ENCODE data around the gene PITPNM3.
"Not testable (repeated sequence)": the region's sequence is repeated elsewhere in the genome, so short reads cannot be mapped to it uniquely, and the experiment has no call there.

PITPNM3 gene

DNA sequence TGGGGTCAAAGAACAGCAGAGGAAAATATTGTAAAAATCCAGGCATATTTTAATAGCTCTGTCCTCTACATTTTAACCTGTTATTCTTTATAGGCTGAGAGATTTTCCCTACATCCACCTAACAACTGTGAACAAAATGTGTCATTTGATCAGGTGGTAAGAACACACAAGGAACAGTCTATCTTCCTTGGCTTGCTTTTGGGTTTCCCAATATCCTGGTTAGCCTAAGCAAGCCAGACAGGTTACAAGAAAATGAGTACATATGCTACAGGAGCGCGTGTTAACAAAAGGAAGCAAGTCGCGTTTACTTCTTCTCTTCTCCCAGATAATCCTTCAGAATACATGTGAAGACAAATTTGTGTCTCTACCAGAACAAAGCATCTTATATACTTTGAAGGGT is 31.0 kb upstream of the PITPNM3 start:
- no peak for ATAC-seq (replicated peaks)
- DNase-seq = no peak
- H3K9me3 Mint-ChIP-seq = peaks cover 10 to 14% of the 10 kb centered on the region in 2 donors
- no peaks in the 10 kb centered on the region for H3K27me3 Mint-ChIP-seq
- no peak overlapping the region for H3K4me3 Mint-ChIP-seq
- no peak overlapping the region for H3K27ac Mint-ChIP-seq
- peaks cover 76 to 79% of the 10 kb centered on the region in 2 donors for H3K36me3 Mint-ChIP-seq
- peaks cover 0 to 5% of the 10 kb centered on the region in 2 donors for H3K4me1 Mint-ChIP-seq

DNA sequence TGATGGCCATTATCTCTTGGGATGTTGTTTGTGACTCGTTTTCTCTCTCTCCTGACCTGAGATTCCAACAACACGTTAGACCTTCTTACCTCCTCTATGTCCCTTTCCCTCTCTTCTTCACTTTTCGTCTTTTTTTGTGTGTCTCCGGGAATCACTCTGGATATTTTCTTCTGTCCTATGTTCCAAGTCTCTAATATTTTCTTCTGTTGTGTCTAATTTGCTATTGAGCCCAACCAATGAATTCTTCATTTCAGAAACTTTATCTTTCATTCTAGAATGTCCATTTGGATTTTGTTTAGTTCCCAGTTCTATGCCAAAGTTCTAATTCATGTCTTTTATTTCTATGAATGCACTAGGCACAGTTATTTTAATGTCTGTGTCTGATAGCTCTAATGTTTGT is 27.1 kb upstream of the PITPNM3 start:
- H3K4me3 Mint-ChIP-seq = no peak overlapping the region
- ATAC-seq (replicated peaks) (no peak), DNase-seq (no peak)
- H3K9me3 Mint-ChIP-seq = peaks cover 10 to 14% of the 10 kb centered on the region in 2 donors
- no peaks in the 10 kb centered on the region for H3K27me3 Mint-ChIP-seq
- H3K4me1 Mint-ChIP-seq = no peaks in the 10 kb centered on the region
- no peak overlapping the region for H3K27ac Mint-ChIP-seq
- H3K36me3 Mint-ChIP-seq = peaks cover 60 to 64% of the 10 kb centered on the region in 2 donors

DNA sequence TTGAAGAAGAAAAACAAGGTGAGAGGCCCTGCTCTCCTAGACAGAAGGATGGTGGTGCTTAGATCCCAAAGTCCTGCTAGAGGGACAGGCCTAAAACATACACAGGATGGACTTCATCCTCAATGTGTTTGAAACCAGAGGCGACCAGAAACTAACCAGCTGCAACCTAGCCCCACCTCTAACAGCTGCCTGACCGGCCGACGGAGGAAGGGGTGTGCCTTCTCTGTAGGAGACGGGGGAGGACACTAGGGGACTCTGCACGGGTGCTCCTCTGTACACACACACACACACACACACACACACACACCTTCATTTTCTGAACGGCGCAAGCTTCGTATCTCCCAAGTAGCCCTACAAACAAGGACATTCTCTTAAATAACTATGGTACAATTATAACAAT is 24.3 kb upstream of the PITPNM3 start:
- DNase-seq (no peak), ATAC-seq (replicated peaks) (no peak)
- Mint-ChIP-seq H3K9me3 (peaks cover 8 to 9% of the 10 kb centered on the region in 2 donors), H3K4me3 (no peak overlapping the region), H3K27me3 (no peaks in the 10 kb centered on the region), H3K4me1 (peaks cover 13% of the 10 kb centered on the region in 2 donors), H3K36me3 (peaks cover 63 to 64% of the 10 kb centered on the region in 2 donors), H3K27ac (no peak overlapping the region)

DNA sequence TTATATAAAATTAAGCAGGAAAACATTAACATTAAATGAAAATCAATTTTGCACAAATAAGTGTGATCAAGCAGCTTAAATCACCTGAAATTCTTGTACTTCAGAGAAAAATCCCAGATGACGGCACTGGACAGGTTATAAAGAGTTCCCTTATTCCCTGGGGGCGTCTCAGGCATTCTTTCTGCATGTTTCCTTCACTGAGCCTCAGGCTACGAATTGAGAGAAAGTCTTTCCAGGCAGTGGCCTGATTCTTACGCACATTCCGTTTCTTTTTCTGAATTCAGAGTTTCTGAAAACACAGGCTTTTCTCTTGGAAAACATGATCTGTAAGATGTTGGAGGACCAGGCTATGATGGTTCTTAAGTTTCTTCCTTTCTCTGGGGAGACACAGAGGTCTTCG is 22.1 kb upstream of the PITPNM3 start:
- Mint-ChIP-seq H3K4me1 (peaks cover 28 to 30% of the 10 kb centered on the region in 2 donors), H3K27me3 (no peaks in the 10 kb centered on the region), H3K36me3 (peaks cover 49 to 52% of the 10 kb centered on the region in 2 donors), H3K9me3 (peaks cover 3 to 6% of the 10 kb centered on the region in 2 donors), H3K27ac (no peak overlapping the region), H3K4me3 (no peak overlapping the region)
- ATAC-seq (replicated peaks) (no peak), DNase-seq (no peak)

DNA sequence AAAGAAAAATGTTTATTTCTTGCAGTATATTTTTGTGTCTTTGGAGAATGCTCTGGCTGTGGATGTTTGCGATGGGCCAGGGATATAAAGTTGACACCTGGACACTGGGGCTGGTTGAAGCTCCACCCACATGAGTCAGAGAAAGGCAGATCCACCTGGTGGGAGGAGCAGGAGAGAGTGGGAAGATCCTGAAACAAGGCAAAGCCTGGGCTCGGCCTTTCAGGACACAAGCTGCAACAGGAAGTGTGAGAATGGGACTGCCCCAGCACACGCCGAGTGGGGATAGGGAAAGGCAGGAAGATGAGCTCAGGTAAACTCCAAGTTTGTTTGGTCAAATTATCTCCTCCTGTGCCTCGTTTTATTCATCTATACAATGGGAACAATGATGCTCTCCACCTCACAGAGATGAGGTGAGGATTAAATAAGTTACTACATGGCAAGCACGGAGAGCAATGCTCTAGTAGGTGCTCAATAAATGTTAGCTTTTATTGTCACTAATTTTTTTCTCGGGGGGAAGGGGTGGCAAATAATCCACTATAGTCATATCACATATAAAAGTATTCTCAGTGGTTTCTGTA is 21.4 kb upstream of the PITPNM3 start:
- peaks cover 28 to 30% of the 10 kb centered on the region in 2 donors for H3K4me1 Mint-ChIP-seq
- ATAC-seq (replicated peaks) (no peak), DNase-seq (no peak)
- no peak overlapping the region for H3K4me3 Mint-ChIP-seq
- H3K9me3 Mint-ChIP-seq = peaks cover 0 to 3% of the 10 kb centered on the region in 2 donors
- H3K27me3 Mint-ChIP-seq = no peaks in the 10 kb centered on the region
- no peak overlapping the region for H3K27ac Mint-ChIP-seq
- peaks cover 45 to 46% of the 10 kb centered on the region in 2 donors for H3K36me3 Mint-ChIP-seq

DNA sequence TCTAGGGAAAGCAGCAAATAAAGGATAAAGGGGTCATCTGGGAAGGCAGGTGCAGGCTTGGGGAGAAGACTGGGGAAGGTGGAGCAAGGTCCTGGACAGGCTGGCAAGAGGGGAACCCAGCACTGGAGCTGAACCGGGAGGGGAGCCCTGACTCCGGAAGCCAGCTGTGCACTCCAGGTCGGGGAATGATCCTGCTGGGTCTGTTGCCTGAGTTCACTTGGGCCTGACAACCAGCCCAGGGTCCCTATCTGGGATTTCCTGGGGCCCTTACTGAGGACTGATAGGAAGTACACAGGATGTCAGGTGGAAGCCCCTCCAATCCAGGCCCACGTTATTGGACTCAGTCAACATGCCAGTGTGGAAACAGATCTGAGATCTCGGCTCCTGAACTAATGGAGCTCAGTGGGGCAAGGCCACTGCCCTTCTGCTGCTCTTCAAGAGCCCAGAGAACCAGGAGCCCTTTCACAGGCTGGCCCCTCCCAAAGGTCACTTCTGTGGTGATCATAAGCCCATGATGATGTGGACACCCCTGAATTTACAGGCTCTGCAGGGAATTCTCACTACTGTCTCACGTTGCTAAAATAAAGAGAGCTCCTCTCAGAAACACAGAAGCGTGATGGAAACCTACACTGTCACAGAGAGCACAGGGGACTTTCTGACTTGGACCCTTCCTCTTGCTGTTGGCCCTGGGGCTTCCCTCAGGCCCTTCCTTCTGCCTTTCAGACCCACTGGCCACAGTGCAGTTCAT is 19.9 kb upstream of the PITPNM3 start:
- no peak for ATAC-seq (replicated peaks)
- Mint-ChIP-seq H3K36me3 (peaks cover 39 to 43% of the 10 kb centered on the region in 2 donors), H3K27me3 (no peaks in the 10 kb centered on the region), H3K9me3 (peaks cover 0 to 3% of the 10 kb centered on the region in 2 donors), H3K27ac (peak overlapping the region; percentile 27), H3K4me1 (peaks cover 28 to 30% of the 10 kb centered on the region in 2 donors), H3K4me3 (peak overlapping the region in 1 of 2 donors; percentile 61)
- DNase-seq = no peak

DNA sequence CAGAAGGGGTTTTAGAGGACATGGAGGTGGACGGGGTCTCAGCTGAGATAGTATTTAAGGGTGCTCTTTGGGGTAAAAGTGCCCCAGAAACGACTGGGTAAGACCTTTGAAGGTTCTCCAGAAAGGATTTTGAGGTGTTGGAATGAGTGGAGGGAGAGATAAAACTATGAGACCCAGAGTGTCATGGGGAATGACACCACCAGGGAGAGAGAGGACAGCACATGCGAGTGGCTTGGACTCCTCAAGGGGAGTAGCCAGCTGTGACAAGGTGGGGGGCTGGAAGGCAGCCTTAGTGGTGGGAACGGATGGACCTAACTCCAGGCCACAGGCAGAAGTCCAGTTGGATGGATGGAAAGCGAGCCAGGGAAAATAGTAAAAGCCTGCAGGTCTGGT is 19.2 kb upstream of the PITPNM3 start:
- H3K9me3 Mint-ChIP-seq = peaks cover 0 to 3% of the 10 kb centered on the region in 2 donors
- H3K27ac Mint-ChIP-seq = peak overlapping the region; percentile 81
- DNase-seq (no peak), ATAC-seq (replicated peaks) (peak in 1 of 2 donors; percentile 24)
- H3K36me3 Mint-ChIP-seq = peaks cover 39 to 44% of the 10 kb centered on the region in 2 donors
- H3K4me1 Mint-ChIP-seq = peaks cover 28 to 30% of the 10 kb centered on the region in 2 donors
- peak overlapping the region; percentile 48 to 61 for H3K4me3 Mint-ChIP-seq
- no peaks in the 10 kb centered on the region for H3K27me3 Mint-ChIP-seq

DNA sequence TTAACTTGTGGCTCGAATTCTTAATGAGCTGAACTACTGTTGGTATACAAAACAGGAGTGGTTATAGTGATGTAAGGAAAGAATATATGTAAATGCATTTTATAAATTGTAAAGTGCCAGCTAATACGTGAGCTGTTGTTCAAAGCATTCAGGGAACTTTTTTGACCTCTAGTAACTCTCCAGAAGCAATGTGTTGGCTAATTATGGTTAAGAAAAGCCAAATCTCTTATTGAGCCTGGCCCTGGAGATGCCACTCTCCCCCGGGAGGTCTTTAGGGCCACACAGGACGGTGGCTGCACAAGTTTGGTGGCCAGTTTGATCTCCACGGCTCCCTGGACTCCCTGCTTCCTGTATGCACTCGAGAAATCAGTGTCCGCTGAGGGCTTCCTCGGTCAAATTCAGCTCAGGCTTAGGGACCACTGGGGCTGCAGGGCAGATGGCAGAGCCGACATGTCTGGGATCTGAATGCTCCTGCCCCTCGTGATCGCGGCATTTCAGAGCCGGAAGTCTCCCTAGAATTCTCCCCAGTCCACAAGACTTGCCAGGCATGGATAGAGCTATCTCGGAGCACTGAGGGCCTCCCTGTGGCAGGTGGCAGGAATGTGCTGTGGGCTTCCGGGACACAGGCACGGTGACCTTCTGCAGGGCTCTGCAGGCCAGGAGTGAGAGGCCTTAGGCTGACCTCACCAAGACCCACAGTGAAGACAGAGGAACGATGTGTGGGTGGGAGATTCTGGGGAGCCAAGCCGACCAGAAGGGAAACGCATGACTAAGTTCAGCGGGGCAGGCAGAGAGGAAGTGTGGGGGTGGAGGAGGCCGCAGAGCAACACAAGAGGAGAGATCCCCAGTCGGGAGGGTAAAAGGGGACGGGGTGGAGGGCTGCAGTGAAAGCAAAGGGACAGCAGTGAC is 18.6 kb upstream of the PITPNM3 start:
- H3K9me3 Mint-ChIP-seq = peaks cover 0 to 3% of the 10 kb centered on the region in 2 donors
- ATAC-seq (replicated peaks) = peak; percentile 91 to 94
- H3K27me3 Mint-ChIP-seq = no peaks in the 10 kb centered on the region
- H3K4me3 Mint-ChIP-seq = peak overlapping the region; percentile 48 to 61
- H3K27ac Mint-ChIP-seq = peak overlapping the region; percentile 81
- peak; percentile 42 for DNase-seq
- peaks cover 30% of the 10 kb centered on the region in 2 donors for H3K4me1 Mint-ChIP-seq
- H3K36me3 Mint-ChIP-seq = peaks cover 39 to 44% of the 10 kb centered on the region in 2 donors

DNA sequence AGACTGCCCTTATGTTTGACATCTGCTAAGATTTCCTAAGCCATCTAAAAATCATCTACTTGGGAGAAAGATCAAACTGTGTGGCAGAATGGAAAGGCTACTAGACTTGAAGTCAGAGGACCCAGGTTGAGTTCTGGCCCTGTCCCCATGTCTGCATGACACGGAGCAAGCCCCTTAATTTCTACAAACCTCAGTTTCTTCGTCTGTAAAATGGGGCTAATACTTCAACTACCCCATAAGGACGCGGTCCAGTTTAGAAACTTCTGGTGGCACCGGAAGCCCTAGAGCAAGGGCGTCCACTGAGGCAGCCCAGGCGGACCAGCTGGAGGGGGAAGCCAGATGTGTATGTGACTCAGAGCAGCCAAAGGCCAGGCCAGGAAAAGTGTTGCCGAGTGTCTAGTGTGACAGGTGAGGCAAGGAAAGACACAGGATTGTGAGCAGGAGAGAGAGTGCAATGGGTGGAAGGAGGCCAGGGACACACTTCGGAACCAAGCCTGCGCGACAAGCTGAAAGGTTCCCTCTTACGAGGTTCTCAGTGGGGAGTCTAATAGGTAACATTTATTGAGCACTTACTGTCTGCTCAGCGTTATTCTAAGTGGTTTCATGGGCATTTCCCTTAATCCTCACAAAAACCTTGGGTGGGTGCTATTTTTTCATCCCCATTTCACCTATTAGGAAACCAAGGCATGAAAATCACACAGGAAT is 17.8 kb upstream of the PITPNM3 start:
- Mint-ChIP-seq H3K4me1 (peaks cover 30% of the 10 kb centered on the region in 2 donors), H3K36me3 (peaks cover 39 to 44% of the 10 kb centered on the region in 2 donors), H3K4me3 (peak overlapping the region in 1 of 2 donors; percentile 3), H3K27me3 (no peaks in the 10 kb centered on the region), H3K27ac (no peak overlapping the region), H3K9me3 (peaks cover 0 to 3% of the 10 kb centered on the region in 2 donors)
- DNase-seq = no peak
- no peak for ATAC-seq (replicated peaks)

DNA sequence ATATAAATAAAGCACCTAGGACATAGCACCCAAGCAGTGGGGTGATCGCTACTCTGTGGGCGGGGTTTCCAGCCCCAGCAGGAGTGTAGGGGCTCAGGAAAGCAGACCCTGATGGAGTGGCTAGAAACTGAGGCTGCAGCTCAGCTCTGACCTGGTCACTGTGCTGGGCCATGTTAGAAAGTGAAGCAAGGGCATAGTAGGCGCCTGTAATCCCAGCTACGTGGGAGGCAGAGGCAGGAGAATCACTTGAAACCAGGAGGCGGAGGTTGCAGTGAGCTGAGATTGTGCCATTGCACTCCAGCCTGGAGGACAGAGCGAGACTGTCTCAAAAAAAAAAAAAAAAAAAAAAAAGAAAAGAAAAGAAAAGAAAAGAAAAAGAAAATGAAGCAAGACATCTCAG is 17.1 kb upstream of the PITPNM3 start:
- not testable (repeated sequence) for H3K9me3 Mint-ChIP-seq, H3K27me3 Mint-ChIP-seq

DNA sequence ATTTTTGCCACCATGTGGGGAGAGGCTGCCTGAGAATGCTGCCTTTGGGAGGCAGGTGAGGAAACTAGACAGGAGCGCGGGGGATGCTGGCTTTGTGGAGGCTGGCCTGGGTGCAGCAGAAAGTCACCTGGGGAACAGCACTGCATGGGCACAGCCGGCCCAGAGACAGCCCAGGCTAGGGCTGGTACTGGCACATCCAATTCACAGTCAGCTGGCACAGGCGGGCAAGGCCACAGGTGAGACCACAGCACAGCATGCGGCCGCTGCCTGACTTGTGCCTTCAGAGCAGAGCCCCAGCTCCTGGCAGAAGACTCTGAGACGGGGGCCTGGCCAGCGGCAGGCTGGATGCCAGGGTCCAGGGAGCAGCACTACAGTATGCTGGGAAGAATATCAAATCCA is 16.6 kb upstream of the PITPNM3 start:
- Mint-ChIP-seq H3K27me3 (no peaks in the 10 kb centered on the region), H3K9me3 (peaks cover 0 to 3% of the 10 kb centered on the region in 2 donors), H3K36me3 (peaks cover 34 to 39% of the 10 kb centered on the region in 2 donors), H3K4me3 (no peak overlapping the region), H3K27ac (no peak overlapping the region), H3K4me1 (peaks cover 30% of the 10 kb centered on the region in 2 donors)
- ATAC-seq (replicated peaks) (no peak), DNase-seq (no peak)

More for the DNA sequence above, 17.1 kb upstream of the PITPNM3 start:
- not testable (repeated sequence) for DNase-seq; H3K4me3 Mint-ChIP-seq; ATAC-seq (replicated peaks); H3K27ac Mint-ChIP-seq
- peaks cover 34 to 40% of the 10 kb centered on the region in 2 donors for H3K36me3 Mint-ChIP-seq
- H3K4me1 Mint-ChIP-seq = peaks cover 30% of the 10 kb centered on the region in 2 donors

DNA sequence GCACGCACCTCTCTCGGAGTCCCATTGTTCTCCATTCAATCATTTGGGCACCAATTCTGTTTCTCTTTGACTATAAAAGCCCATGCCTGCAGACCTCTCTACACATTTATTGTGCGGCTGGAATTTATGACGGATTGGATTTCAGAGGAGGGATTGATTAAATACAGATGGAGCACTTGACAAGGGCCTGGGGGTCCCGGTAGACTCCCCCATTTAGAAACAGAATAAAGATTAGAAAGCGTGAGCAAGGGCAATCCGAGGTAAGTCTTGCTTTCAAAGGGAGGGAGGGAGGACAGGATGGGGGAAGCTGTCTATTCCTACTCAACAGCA is 15.1 kb upstream of the PITPNM3 start:
- Mint-ChIP-seq H3K4me1 (peaks cover 24 to 25% of the 10 kb centered on the region in 2 donors), H3K27me3 (no peaks in the 10 kb centered on the region), H3K4me3 (no peak overlapping the region), H3K27ac (no peak overlapping the region), H3K36me3 (peaks cover 18 to 23% of the 10 kb centered on the region in 2 donors), H3K9me3 (peaks cover 0 to 1% of the 10 kb centered on the region in 2 donors)
- no peak for DNase-seq
- no peak for ATAC-seq (replicated peaks)

DNA sequence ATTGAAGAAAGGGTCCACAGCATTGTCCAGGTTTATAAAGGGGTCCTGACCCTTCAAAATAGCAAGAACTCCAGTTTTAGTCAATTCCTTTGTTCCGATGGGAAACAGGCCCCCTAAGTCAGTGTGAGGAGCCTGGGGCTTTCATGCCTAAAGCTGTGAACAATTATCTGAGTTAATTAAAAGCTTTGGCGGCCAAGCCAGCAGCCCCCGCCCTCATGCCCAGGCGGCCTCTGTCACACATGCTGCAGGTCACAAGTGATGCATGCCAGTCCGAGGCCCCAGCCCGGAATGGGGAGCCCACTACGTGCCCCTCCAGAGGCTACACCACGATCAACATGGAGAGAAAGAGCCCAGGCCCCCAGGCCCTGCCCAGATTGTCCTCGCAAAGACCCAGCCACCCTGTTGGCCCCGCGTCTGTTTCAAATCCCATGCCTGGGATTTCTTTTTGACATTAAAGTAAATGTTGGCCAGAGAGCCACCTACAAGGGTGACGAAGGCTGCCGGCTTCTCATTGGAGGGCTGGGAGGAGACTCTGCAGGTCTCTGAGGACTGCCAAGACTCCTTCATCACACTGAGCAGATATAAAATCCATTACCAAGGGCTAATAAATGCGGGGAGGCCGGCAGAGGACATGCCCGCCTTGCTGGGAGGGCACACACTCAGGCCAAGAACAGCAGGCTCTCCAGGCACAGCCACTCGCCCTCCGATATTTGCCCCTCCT is 14.5 kb upstream of the PITPNM3 start:
- no peak overlapping the region for H3K27ac Mint-ChIP-seq
- DNase-seq = no peak
- H3K9me3 Mint-ChIP-seq = peaks cover 0 to 1% of the 10 kb centered on the region in 2 donors
- ATAC-seq (replicated peaks) = no peak
- H3K27me3 Mint-ChIP-seq = peaks cover 0 to 4% of the 10 kb centered on the region in 2 donors
- peaks cover 19 to 20% of the 10 kb centered on the region in 2 donors for H3K4me1 Mint-ChIP-seq
- no peak overlapping the region for H3K4me3 Mint-ChIP-seq
- peaks cover 15 to 21% of the 10 kb centered on the region in 2 donors for H3K36me3 Mint-ChIP-seq
